Ammon's horn (tissue), 1 donor: ENCODE measurements around the gene TNK2.

Experiments
- DNase-seq: peaks from one replicate; pipeline ENCODE4 v3.0.0-alpha.2; 2016; ENCODE audit warnings: low spot score

TNK2 gene

GRCh38 chr3:195899701-195900435 is 8.5 kb downstream of the TNK2 start:
- DNase-seq = no peak

GRCh38 chr3:195897853-195898415 is 10.4 kb downstream of the TNK2 start:
- DNase-seq = no peak

- DNase-seq = no peak
These were observed 11.1 kb downstream of the TNK2 start for GRCh38 chr3:195897081-195897852.

GRCh38 chr3:195896361-195897080 is 11.8 kb downstream of the TNK2 start:
- peak; percentile 77 for DNase-seq

GRCh38 chr3:195895861-195896360 is 12.4 kb downstream of the TNK2 start:
- peak; percentile 66 for DNase-seq

- peak; percentile 58 for DNase-seq
These were observed 13.1 kb downstream of the TNK2 start for GRCh38 chr3:195895078-195895860.

- no peak for DNase-seq
These were observed 14.4 kb downstream of the TNK2 start for GRCh38 chr3:195893916-195894465.

- peak; percentile 83 for DNase-seq
These were observed 14.8 kb downstream of the TNK2 start for GRCh38 chr3:195893516-195893915.

- no peak for DNase-seq
These were observed 15.3 kb downstream of the TNK2 start for GRCh38 chr3:195893044-195893395.

- DNase-seq = peak; percentile 95
These were observed 16.0 kb downstream of the TNK2 start for GRCh38 chr3:195892105-195893043.

GRCh38 chr3:195891431-195892104 is 16.8 kb downstream of the TNK2 start:
- no peak for DNase-seq

- peak; percentile 83 for DNase-seq
These were observed 18.5 kb downstream of the TNK2 start for GRCh38 chr3:195889870-195890295.

- no peak for DNase-seq
These were observed 19.1 kb downstream of the TNK2 start for GRCh38 chr3:195888981-195889869.

- no peak for DNase-seq
These were observed 20.0 kb downstream of the TNK2 start for GRCh38 chr3:195888311-195888761.

- DNase-seq = no peak
These were observed 20.7 kb downstream of the TNK2 start for GRCh38 chr3:195887670-195888069.

GRCh38 chr3:195886181-195887141 is 21.9 kb downstream of the TNK2 start:
- DNase-seq = no peak
